HG02973 (cell line): ENCODE data around the gene SERPINA4.

Source experiments
- ATAC-seq: cut with Tn5 transposase; IDR thresholded peaks from one replicate; pipeline ENCODE4 v1.9.1; 2021; ENCODE audit warnings: moderate library complexity; ENCODE audit not compliant: unreplicated experiment

SERPINA4 gene

DNA sequence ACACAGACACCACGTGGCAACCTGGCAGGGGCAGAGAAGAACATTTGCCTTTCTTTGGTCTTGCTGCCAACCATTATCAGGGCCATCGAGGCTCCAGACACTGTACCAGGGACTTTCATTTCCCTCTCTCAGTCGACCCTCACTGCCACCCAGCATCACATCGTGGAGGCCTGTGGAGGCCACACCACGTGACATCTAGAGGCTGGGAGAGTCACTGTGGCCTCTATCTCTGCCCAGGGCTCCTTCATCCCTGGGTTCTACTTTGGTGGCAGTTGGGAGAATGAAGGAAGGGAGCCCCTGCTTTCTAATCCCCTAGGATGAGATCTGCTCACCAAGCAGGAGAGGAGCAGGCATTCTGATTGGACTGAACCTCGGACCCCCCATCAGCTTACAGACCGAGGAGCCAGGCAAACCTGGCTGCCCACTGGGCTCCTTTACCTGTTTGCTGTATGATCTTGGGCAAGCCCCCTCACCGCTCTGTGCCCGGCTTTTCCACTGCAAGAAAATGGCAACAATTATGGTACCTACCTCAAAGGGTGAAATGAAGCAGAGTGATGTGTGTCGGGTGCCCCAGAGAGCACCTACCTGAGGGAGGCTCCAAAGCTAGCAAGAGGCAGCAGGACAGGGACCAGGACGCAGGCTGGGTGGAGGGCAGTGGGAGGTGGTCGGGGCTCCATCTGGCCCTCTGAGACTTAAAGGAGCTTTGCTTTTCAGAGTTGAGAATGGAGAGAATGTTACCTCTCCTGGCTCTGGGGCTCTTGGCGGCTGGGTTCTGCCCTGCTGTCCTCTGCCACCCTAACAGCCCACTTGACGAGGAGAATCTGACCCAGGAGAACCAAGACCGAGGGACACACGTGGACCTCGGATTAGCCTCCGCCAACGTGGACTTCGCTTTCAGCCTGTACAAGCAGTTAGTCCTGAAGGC, 52.7 kb downstream of the SERPINA4 start:
- no peak for ATAC-seq

- no peak for ATAC-seq
Observed at GRCh38 chr14:94614802-94615201, 53.6 kb downstream of the SERPINA4 start.

DNA sequence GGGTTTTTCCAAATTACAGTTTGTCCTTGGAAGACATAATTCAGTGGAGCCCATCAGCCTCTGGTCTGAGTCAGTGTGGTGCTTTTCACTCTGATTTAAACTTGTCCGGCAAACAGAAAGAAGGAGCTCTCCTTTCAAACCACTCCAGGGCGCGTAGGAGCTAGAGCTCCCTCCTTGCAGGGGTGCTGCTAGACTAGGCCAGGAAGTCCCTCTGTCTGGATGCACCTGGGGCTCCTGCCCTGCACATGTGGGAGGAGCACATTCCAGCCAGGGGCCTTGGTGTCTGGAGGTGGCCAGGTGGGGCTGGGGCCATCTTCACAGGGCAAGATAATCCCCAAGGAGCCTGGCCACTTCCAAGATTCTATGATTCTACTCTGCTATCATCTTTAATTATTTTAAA, 54.0 kb downstream of the SERPINA4 start:
- no peak for ATAC-seq

DNA sequence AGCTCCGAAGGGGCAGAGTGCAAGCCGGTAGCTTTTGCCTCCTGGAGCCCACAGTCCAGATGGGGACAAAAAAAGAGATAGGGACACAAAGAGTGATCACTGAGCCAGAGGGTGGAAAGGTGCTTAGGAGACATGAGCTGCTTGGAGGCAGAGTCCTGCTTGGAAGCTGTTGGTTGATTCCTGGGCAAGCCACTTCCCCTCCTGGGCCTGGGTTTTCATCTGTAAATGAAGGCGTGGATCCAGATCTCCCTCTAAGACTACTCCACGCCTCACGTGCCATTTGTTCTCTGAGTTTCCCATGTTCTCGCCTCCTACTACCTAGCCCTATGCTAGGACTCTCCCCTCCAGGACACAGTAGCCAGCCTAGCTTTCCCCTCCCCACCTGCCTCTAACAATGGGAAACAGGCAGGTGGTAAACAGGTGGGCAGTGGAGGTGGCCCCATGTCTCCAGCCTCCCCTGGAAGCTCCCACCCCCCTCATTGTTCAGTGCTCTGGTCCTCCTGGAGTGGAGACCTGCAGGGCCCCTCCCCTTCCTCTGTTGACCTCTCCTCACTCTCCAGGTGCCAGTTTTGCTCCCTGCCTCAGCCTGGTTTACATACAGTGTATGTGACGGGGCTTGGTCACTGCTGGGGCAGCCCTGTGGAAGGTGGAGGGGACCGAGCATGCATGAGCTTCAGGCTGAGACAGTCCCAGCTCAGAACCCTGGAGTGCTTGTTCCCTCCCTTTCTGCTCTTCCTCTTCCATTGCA, 54.8 kb downstream of the SERPINA4 start:
- no peak for ATAC-seq

DNA sequence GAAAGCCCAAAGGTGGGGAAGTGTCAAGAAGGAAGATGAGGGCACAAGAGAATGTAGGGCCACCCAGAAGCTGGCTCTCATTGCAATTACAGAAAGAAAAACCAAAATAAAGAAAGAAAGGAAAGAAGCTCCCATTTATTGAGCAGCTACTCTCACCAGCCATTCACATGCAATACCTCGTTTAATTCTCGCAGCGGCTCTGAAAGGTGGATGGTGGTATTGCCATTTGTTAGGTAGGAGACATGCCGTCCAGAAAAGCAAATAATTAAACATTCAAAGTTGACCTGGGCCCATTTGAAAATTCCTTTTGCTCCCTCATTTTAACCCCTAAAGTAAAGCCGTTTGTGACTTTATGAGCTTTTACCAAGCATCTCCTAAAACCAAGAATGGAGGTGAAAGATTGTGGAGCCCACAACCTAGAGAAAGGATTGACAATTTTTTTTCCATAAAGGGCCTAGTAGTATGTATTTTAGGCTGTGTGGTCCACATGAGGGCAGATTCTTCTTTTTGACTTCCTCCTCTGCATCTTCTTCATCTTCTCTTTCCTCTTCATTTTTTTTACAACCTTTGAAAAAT, 56.2 kb downstream of the SERPINA4 start:
- ATAC-seq, result no peak

GRCh38 chr14:94617988-94618822, 57.0 kb downstream of the SERPINA4 start:
- ATAC-seq, result no peak

DNA sequence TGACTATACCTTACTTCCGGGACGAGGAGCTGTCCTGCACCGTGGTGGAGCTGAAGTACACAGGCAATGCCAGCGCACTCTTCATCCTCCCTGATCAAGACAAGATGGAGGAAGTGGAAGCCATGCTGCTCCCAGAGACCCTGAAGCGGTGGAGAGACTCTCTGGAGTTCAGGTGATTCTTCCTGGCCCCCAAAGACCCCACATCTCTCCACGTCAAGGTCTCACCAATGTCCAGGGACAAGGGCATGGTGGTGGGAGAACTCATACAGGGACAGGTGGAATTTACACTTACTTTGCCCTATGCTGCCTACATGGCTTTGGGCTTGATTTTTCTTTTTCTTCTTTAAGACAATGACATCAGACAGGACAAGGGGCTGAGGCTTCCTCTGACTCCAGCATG, 58.1 kb downstream of the SERPINA4 start:
- no peak for ATAC-seq
